GM12891 (cell line): ENCODE results near the gene MVD.

Experiments
- DNase-seq: peaks from one replicate; pipeline ENCODE4 v3.0.0; 2011; ENCODE audit warnings: low spot score; ENCODE audit not compliant: insufficient read length
- FAIRE-seq: peaks from 2 replicates; lab custom pipeline; 2011; peaks lifted over from hg19 to GRCh38; lab: Jason Lieb, UNC
- PAX5 ChIP-seq: IDR thresholded peaks from 2 replicates; pipeline ENCODE4 v1.6.1; 2011; ENCODE audit warnings: low read length, moderate library complexity, mild to moderate bottlenecking; ENCODE audit not compliant: insufficient read depth, severe bottlenecking
- POLR2A ChIP-seq: IDR thresholded peaks from 2 replicates; pipeline ENCODE4 v1.6.1; 2011; ENCODE audit warnings: low read depth, low read length, control low read depth
- POLR2AphosphoS5 ChIP-seq: IDR thresholded peaks from 2 replicates; pipeline ENCODE4 v1.6.1; 2011; ENCODE audit warnings: low read depth, low read length, control low read depth
- POU2F2 ChIP-seq: IDR thresholded peaks from 2 replicates; pipeline ENCODE4 v1.6.1; 2011; ENCODE audit warnings: low read depth, mild to moderate bottlenecking, control low read depth, low read length, moderate library complexity
- SPI1 ChIP-seq: IDR thresholded peaks from 2 replicates; pipeline ENCODE4 v1.6.1; 2011; ENCODE audit warnings: low read depth, low read length, control low read depth
- TAF1 ChIP-seq: IDR thresholded peaks from 2 replicates; pipeline ENCODE4 v1.6.1; 2011; ENCODE audit warnings: low read depth, low read length, control low read depth

Gene MVD

GRCh38 chr16:88618956-88619667 is 43.8 kb downstream of the MVD start:
- no peak for TF ChIP-seq POLR2AphosphoS5
- no peak for TF ChIP-seq POLR2A
- TF ChIP-seq PAX5, result no peak
- no peak for TF ChIP-seq POU2F2
- no peak for TF ChIP-seq SPI1
- no peak for TF ChIP-seq TAF1
- no peak for DNase-seq
- no peak for FAIRE-seq

GRCh38 chr16:88618182-88618955 is 44.5 kb downstream of the MVD start:
- FAIRE-seq (no peak), DNase-seq (no peak)
- no peak for TF ChIP-seq POLR2AphosphoS5
- TF ChIP-seq POU2F2, result no peak
- TF ChIP-seq PAX5, result no peak
- TF ChIP-seq TAF1, result no peak
- TF ChIP-seq SPI1, result no peak
- no peak for TF ChIP-seq POLR2A

DNA sequence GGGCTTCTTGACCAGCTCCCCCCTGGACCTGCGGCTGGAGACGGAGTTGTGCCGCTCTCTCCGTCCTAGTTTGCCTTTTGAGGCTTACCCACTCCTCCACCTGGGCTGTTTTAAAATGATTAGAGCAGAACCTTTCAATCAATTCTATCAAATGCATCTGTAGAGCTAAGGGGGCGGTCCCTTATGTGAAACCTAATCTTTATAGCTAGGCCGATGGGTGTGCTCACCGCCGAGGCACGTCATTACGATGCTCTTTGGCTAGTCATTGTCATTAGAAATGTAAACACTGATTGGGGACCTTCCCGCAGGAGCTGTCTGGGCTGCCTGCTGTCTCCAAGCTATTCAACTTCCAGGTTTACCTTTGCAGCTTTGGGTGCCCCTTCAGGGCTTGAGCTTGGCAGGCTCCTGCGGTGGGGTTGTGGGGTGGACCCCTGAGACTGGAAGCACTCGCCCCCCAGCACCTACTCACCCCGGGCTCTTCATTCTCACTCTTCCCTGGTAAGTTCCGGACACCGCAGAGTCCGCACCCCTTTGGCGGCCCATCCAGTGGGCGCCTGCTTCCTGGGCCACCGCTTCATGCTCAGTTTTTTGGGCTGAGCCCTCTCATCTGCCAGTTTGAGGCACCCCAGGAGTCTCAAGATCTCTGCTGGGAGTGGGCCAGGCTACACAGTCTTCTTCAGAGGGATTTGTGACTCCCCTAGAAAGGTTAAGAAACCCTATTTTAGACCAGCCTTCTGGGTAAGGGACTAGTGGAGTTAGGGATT is 45.4 kb downstream of the MVD start:
- FAIRE-seq (no peak), DNase-seq (no peak)
- TF ChIP-seq POLR2AphosphoS5 (no peak), TAF1 (no peak), POLR2A (no peak), SPI1 (no peak), POU2F2 (no peak), PAX5 (no peak)

DNA sequence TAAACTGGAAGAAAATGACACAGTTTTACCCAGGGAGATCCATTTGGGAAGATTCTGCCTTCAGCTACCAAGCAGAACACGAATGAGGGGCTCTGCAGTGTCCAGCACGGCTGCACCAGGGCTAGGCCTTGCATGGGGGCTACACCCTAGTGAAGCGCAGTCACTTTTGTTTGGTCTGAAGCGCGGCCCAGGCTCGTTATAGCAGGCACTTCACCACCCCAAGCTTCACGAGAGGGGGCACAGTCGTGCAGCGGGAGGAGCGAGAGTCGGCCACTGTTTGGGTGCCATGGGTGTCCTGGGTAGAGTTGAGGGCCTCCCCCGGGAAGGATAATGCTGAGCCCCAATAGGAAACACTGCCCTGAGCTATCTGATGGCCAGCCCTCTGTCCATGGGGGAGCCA is 46.2 kb downstream of the MVD start:
- no peak for FAIRE-seq
- TF ChIP-seq PAX5 (no peak), TAF1 (no peak), POLR2AphosphoS5 (no peak), SPI1 (no peak), POLR2A (no peak), POU2F2 (no peak)

GRCh38 chr16:88616320-88616719 is 46.6 kb downstream of the MVD start:
- DNase-seq (no peak), FAIRE-seq (no peak)
- TF ChIP-seq POLR2A (no peak), TAF1 (no peak)

More for the DNA sequence above, 46.2 kb downstream of the MVD start:
- DNase-seq, result no peak

DNA sequence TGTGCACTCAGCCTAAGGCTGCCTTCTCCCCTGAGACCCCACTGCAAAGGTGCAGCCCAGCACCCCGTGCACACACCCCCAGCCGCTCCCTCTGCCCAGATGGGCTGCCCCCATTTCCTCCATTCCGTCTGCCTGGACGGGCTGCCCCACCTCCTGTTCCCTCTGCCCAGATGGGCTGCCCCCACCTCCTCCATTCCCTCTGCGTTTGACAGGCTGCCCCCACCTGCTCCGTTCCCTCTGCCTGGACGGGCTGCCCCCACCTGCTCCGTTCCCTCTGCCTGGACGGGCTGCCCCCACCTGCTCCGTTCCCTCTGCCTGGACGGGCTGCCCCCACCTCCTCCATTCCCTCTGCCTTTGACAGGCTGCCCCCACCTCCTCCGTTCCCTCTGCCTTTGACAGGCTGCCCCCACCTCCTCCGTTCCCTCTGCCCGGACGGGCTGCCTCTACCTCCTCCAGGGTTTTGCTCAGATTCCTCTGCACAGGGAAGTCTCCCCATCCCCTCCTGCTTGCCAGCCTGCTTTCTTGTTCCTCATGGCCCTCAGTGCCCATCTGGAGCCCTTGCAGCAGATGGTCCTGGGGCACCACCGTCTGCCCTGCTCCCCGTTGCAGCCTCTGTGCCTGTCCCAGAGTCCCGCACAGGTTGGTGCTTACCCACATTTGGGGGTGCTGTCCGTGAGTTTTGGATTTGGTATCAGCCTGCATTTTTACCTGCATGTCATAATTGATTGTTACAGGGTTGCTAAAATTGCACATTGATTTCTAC is 47.9 kb downstream of the MVD start:
- DNase-seq, result no peak
- TF ChIP-seq POLR2A, result no peak
- no peak for TF ChIP-seq TAF1
- no peak for TF ChIP-seq SPI1
- no peak for TF ChIP-seq POLR2AphosphoS5
- TF ChIP-seq PAX5, result no peak
- TF ChIP-seq POU2F2, result no peak
- FAIRE-seq, result no peak

DNA sequence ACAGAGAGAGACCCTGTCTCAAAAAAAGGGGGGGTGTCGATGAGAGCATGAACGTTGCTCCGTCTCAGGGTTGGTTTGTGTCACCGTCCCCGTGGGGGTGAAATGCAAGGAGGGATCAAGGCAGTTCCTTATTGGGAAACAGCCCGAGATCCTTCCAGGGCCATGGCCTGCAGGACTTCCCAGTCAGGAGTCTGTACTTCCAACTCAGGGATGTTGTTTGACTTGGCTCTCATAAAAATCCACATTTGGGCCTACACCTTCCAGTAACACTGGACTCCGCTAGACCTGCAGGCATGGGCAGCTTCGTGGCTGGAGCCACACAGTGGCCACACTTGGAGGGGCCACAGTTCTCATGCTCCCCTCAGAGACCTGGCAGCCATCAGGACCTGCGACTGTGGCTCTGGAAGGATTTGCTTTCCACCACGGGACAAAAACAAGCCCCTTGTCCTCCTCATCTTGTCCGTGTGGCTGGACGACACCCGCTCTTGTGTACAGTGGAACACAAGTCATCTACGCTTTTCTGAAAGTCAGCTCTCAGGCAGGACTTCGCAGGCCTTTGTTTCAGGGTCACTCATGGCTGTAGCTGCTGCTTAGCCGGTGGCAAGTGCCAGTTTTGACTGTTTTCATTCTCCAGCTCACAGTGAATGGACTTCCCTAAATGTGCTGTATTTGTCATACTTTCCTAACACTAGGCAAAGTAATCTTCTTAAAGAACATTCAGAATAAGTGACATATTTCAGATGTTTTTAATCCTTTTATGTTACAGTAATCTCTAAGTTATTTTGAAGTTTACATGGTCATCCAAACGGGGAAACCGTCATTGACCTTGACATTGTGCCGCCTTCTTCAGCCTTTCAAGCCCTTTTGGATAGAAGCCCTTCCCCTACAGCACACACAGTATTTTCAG is 48.7 kb downstream of the MVD start:
- TF ChIP-seq PAX5, result no peak
- no peak for TF ChIP-seq POLR2AphosphoS5
- no peak for TF ChIP-seq POLR2A
- no peak for TF ChIP-seq POU2F2
- TF ChIP-seq TAF1, result no peak
- no peak for DNase-seq
- no peak for FAIRE-seq

DNA sequence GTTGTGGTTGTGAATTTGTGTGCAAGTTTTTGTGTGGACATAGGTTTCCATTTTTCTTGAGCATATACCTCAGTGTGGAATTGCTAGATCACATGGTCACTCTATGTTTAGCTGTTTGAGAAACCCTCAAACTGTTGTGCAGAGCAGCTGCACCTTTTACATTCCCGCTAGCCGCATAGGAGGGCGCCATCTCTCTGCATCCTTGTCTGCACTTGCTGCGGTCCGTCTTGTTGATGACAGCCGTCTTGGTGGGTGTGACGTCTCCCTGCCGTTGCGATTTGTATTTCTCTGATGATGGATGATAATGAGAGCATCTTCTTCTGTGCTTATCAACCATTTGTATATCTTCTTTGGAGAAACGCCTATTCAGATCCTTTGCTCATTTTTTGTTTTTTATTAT is 49.6 kb downstream of the MVD start:
- FAIRE-seq, result no peak
- no peak for DNase-seq
- TF ChIP-seq PAX5 (no peak), POLR2AphosphoS5 (no peak), POLR2A (no peak), POU2F2 (no peak), TAF1 (no peak), SPI1 (no peak)
